Spleen (tissue), 13 donors: ENCODE data around the gene TLCD3B. TPM values are rescaled to one million over a fixed set of nuclear protein-coding genes. Genes with fewer than 3 reads are reported as not detected.

Experiments
- DNase-seq: peaks from one replicate; pipeline ENCODE4 v3.0.0-alpha.2; 2020
- H3K27ac ChIP-seq, 8 donors: fragments of 200-600 bp; sonication (generic) in 7 of 8; 1 replicate in 4 of 8; 2 replicates in 4 of 8; pipeline versions ENCODE4 v1.5.0 to v1.8.0; 2016 to 2021; ENCODE audit warnings: inconsistent platforms in 4 of 8, mild to moderate bottlenecking in 4 of 8, moderate library complexity in 1 of 8
- H3K27me3 ChIP-seq, 7 donors: fragments of 200-600 bp; sonication (generic) in 6 of 7; replicated peaks in 1 of 7; 1 replicate in 4 of 7; 2 replicates in 3 of 7; pipeline versions ENCODE4 v1.5.0 to v1.8.0; 2016 to 2021; ENCODE audit warnings: inconsistent platforms in 3 of 7, mild to moderate bottlenecking in 1 of 7
- H3K36me3 ChIP-seq, 6 donors: fragments of 200-600 bp; sonication (generic) in 5 of 6; 1 replicate in 4 of 6; 2 replicates in 2 of 6; pipeline versions ENCODE4 v1.5.0 to v1.8.0; 2016 to 2021; ENCODE audit warnings: inconsistent platforms in 2 of 6
- H3K4me1 ChIP-seq, 6 donors: fragments of 200-600 bp; sonication (generic) in 5 of 6; 1 replicate in 3 of 6; 2 replicates in 3 of 6; pipeline versions ENCODE4 v1.5.0 to v1.8.0; 2016 to 2021; ENCODE audit warnings: inconsistent platforms in 3 of 6
- H3K4me3 ChIP-seq, 8 donors: fragments of 200-600 bp; sonication (generic) in 7 of 8; 1 replicate in 4 of 8; 2 replicates in 4 of 8; pipeline versions ENCODE4 v1.5.0 to v1.8.0; 2016 to 2021; ENCODE audit warnings: inconsistent platforms in 4 of 8, mild to moderate bottlenecking in 4 of 8, moderate library complexity in 2 of 8
- H3K9me3 ChIP-seq, 8 donors: fragments of 200-600 bp; sonication (generic) in 7 of 8; 1 replicate in 4 of 8; 2 replicates in 4 of 8; pipeline versions ENCODE4 v1.5.0 to v1.8.0; 2016 to 2021; ENCODE audit warnings: inconsistent platforms in 4 of 8
- CTCF ChIP-seq, 11 experiments: fragments of 200-600 bp in 7 of 11; fragments of 450-650 bp in 4 of 11; sonication (generic) in 4 of 11; IDR thresholded peaks in 8 of 11; conservative IDR thresholded peaks in 3 of 11; 1 replicate in 7 of 11; 2 replicates in 4 of 11; pipeline versions ENCODE4 v1.4.0 to v1.8.0; 2016 to 2021; ENCODE audit warnings: antibody characterized with exemption in 11 of 11, inconsistent platforms in 4 of 11, mild to moderate bottlenecking in 1 of 11
- POLR2A ChIP-seq, 3 donors: fragments of 450-650 bp; IDR thresholded peaks; one replicate each; pipeline ENCODE4 v1.5.1; 2017; ENCODE audit warnings: antibody characterized with exemption in 3 of 3, mild to moderate bottlenecking in 1 of 3
- POLR2AphosphoS5 ChIP-seq, 3 donors: sonication (generic); formaldehyde crosslinking; IDR thresholded peaks; one replicate each; pipeline ENCODE4 v1.5.1; 2017; ENCODE audit warnings: antibody characterized with exemption in 3 of 3
- WGBS, 5 donors: extraction: QIAGEN DNeasy Blood & Tissue Kit in 3 of 5; methylation state at CpG; one replicate each; pipeline versions ENCODE4 v1.1.5 to v1.1.7; 2013 to 2018; 5-methylcytosine and 5-hydroxymethylcytosine counted together
- intact Hi-C: fragments of 100-400 bp; cut with DNase I; formaldehyde crosslinking; loops from one replicate; pipeline ENCODE4 v1.15.0; 2023; ENCODE audit warnings: low total_unique reads
- long read RNA-seq, 2 donors: transcript quantifications; one replicate each; lab custom pipeline, GENCODE V29; 2026
- polyA plus RNA-seq, 3 donors: library from polyadenylated mRNA; stranded (reverse); fragments of 200-250 nt; gene quantifications; one replicate each; pipeline ENCODE4 v1.2.1, GENCODE V29; 2013
- total RNA-seq, 7 donors: library from RNA; depleted of rRNA in 3 of 7; stranded (reverse); fragments of >200 nt in 3 of 7; fragmentation: NEBNext Ultra II Directional in 4 of 7; extraction: Animal tissue kit (Norgen Biotek cat#: 25700) in 4 of 7; gene quantifications; one replicate each; pipeline versions ENCODE4 v1.1.0 to v1.2.1, GENCODE V29; 2016 to 2021
- donor health status: healthy with polysubstance abuse.
- donor health status: DM: no; HTN: no; CAD: no; lungs with moderate emphysema.
- donor health status: DM: no; HTN: no; CAD: no.
- donor health status: Bipolar disorder and iron deficiency.
- donor health status: healthy.
- donor health status: DM: no; HTN: no; CAD: no.
- donor health status: DM: yes; HTN: yes; CAD: no.

The TLCD3B gene
- not detected for total RNA-seq
- under 1 TPM in 2 of 3 donors, not detected in 1; 0.09 to 0.10 TPM for polyA plus RNA-seq
- long read RNA-seq, donor 1, partial matches to known transcripts, result 67 of 111 reads
- long read RNA-seq, donor 1, other reads (novel, unspliced or antisense), result 44 of 111 reads
- long read RNA-seq, donor 2, result 0 reads

DNA sequence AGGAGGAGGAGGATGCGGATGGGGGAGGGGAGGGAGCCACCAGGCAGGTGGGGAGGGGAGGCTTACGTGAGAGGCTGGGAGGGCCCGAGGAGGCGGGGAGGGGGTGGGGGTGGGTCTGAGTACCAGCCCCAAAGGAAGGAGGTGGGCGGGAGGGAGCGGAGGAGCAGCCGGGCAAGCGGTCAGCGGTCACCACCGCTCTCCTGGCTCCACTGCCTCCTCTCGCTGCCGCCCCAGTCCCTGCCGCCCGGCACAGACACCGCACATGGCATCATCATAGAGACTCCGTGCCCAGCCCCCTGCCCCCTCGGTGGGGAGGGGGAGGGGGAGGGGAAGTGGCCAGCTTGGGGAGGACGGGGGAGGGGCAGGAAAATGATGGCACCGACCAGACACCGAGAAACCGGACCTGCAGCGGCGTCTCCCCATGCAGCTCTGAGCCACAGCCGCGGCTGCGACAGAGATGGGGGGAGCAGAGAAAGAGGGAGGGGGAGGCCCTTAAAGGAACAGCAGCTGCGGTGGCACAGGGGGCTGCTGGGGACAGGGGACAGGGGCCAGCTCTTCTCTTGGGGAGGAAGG, at the start of gene TLCD3B:
TSS of gene TLCD3B (minus strand) at position 431 of the 573 bp plus-strand sequence. CDS start 744 bp downstream, outside the sequence.
- intact Hi-C loops, result no loop called here
- H3K36me3 ChIP-seq, result no peaks in the 10 kb centered on the region
- H3K4me3 ChIP-seq, result peak within 1 kb of the TSS in 1 of 8 donors; percentile 40
- no peak for TF ChIP-seq CTCF (IDR thresholded peaks at IDR 0.05 in 8 of 11, conservative IDR thresholded peaks at IDR 0.05 in 3 of 11)
- TF ChIP-seq POLR2A (IDR thresholded peaks at IDR 0.05), result no peak
- no peak for TF ChIP-seq POLR2AphosphoS5 (IDR thresholded peaks at IDR 0.05)
- H3K27ac ChIP-seq, result no peak within 1 kb of the TSS
- no peaks in the 10 kb centered on the region for H3K9me3 ChIP-seq
- WGBS, 5 donors, result 1 to 4% (median 2%) methylated on average over 15 to 27 of the region's 27 CpGs
- no peak for DNase-seq
- peaks cover 7 to 100% (median 58%) of the 10 kb centered on the region in 7 donors for H3K27me3 ChIP-seq
- peaks cover 0 to 21% (median 12%) of the 10 kb centered on the region in 6 donors for H3K4me1 ChIP-seq

DNA sequence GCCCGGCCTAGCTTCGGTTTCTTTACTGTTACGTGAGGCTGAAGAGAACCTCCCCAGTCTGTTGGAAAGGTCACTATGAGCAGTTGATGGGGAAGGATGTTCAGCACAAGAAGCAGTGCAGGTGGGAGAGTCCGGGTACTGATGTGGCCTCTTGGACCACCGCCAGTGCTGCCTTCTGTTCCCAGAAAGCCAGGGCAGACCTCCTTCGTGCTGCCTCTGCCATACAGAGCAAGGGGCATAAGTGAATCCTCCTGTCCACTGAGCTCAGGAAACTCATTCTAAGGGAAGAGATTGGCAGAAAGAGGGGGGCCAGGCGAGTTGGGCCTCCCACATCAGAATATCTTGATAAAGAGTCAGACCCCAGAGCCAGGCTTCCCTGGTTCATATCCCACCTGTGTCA, 48.4 kb upstream of the TLCD3B start:
- peaks cover 24 to 54% (median 42%) of the 10 kb centered on the region in 6 donors for H3K4me1 ChIP-seq
- peak overlapping the region in 2 of 8 donors; percentile 29 to 94 for H3K27ac ChIP-seq
- TF ChIP-seq POLR2AphosphoS5 (IDR thresholded peaks at IDR 0.05) (no peak), CTCF (IDR thresholded peaks at IDR 0.05 in 8 of 11, conservative IDR thresholded peaks at IDR 0.05 in 3 of 11) (no peak), POLR2A (IDR thresholded peaks at IDR 0.05) (no peak)
- H3K9me3 ChIP-seq, result no peaks in the 10 kb centered on the region
- no peaks in the 10 kb centered on the region for H3K27me3 ChIP-seq
- intact Hi-C loops, result no loop called here
- peaks cover 6 to 74% (median 65%) of the 10 kb centered on the region in 6 donors for H3K36me3 ChIP-seq
- no peak overlapping the region for H3K4me3 ChIP-seq
- 91 to 95% (median 93%) methylated on average over 7 of the region's 7 CpGs for WGBS, 5 donors
- peak; percentile 28 for DNase-seq

- Histone ChIP-seq H3K27ac (peak overlapping the region in 2 of 8 donors; percentile 94 to 97), H3K4me3 (no peak overlapping the region), H3K4me1 (peaks cover 24 to 55% (median 42%) of the 10 kb centered on the region in 6 donors), H3K9me3 (no peaks in the 10 kb centered on the region), H3K36me3 (peaks cover 4 to 68% (median 58%) of the 10 kb centered on the region in 6 donors), H3K27me3 (no peaks in the 10 kb centered on the region)
- intact Hi-C loops, result no loop called here
- TF ChIP-seq CTCF (IDR thresholded peaks at IDR 0.05 in 8 of 11, conservative IDR thresholded peaks at IDR 0.05 in 3 of 11) (no peak), POLR2AphosphoS5 (IDR thresholded peaks at IDR 0.05) (no peak), POLR2A (IDR thresholded peaks at IDR 0.05) (no peak)
- WGBS, 5 donors, result 81 to 96% (median 83%) methylated on average over 7 of the region's 7 CpGs
- peak; percentile 67 for DNase-seq
Measured at GRCh38 chr16:30078744-30079143, 47.7 kb upstream of the TLCD3B start.

- peaks cover 24 to 55% (median 42%) of the 10 kb centered on the region in 6 donors for H3K4me1 ChIP-seq
- TF ChIP-seq POLR2AphosphoS5 (IDR thresholded peaks at IDR 0.05) (no peak), POLR2A (IDR thresholded peaks at IDR 0.05) (no peak), CTCF (IDR thresholded peaks at IDR 0.05 in 8 of 11, conservative IDR thresholded peaks at IDR 0.05 in 3 of 11) (no peak)
- no peaks in the 10 kb centered on the region for H3K27me3 ChIP-seq
- peaks cover 0 to 68% (median 56%) of the 10 kb centered on the region in 6 donors for H3K36me3 ChIP-seq
- peak; percentile 54 for DNase-seq
- H3K9me3 ChIP-seq, result no peaks in the 10 kb centered on the region
- H3K4me3 ChIP-seq, result peak overlapping the region in 1 of 8 donors; percentile 98
- peak overlapping the region in 2 of 8 donors; percentile 94 to 97 for H3K27ac ChIP-seq
- WGBS, 5 donors, result 69 to 83% (median 82%) methylated on average over 5 to 6 of the region's 6 CpGs
- intact Hi-C loops, result no loop called here
Measured at GRCh38 chr16:30077656-30078055, 46.6 kb upstream of the TLCD3B start.
